Pancreas (tissue), 10 donors: Measurements from ENCODE around the gene REV1. TPM values are rescaled to one million over a fixed set of nuclear protein-coding genes. Genes with fewer than 3 reads are reported as not detected.
"Not testable (repeated sequence)": the region's sequence is repeated elsewhere in the genome, so short reads cannot be mapped to it uniquely, and the experiment has no call there.

Experiments
- ATAC-seq, 4 donors: fragments of 200-7000 bp; cut with Tn5 transposase; one replicate each; pipeline versions ENCODE4 v1.8.0 to v1.9.1; 2020; ENCODE audit warnings: mild to moderate bottlenecking in 4 of 4, moderate library complexity in 4 of 4
- DNase-seq, 6 donors: peaks; one replicate each; pipeline ENCODE4 v3.0.0-alpha.2; 2020
- FAIRE-seq: peaks from 2 replicates; lab custom pipeline; 2012; peaks lifted over from hg19 to GRCh38; lab: Jason Lieb, UNC
- H3K27ac ChIP-seq, 4 donors: fragments of 200-600 bp; sonication (generic); 1 replicate in 3 of 4; 2 replicates in 1 of 4; pipeline versions ENCODE4 v1.5.0 to v1.8.0; 2020
- H3K27me3 ChIP-seq, 4 donors: fragments of 200-600 bp; one replicate each; pipeline ENCODE4 v1.8.0; 2021
- H3K36me3 ChIP-seq, 3 donors: fragments of 200-600 bp; sonication (generic) in 1 of 3; one replicate each; pipeline versions ENCODE4 v1.5.0 to v1.8.0; 2020 to 2021
- H3K4me1 ChIP-seq, 3 donors: fragments of 200-600 bp; one replicate each; pipeline ENCODE4 v1.8.0; 2021
- H3K4me3 ChIP-seq, 4 donors: fragments of 200-600 bp; sonication (generic) in 2 of 4; one replicate each; pipeline versions ENCODE4 v1.5.0 to v1.8.0; 2020 to 2021
- H3K9me3 ChIP-seq, 4 donors: fragments of 200-600 bp; one replicate each; pipeline ENCODE4 v1.8.0; 2021
- WGBS, 2 donors: extraction: QIAGEN DNeasy Blood & Tissue Kit; methylation state at CpG; one replicate each; pipeline ENCODE4 v1.1.7; 2013; 5-methylcytosine and 5-hydroxymethylcytosine counted together
- intact Hi-C, 3 donors: fragments of 100-400 bp; cut with DNase I; formaldehyde crosslinking; loops; one replicate each; pipeline versions ENCODE4 v1.11.1 to v1.14.2; 2022
- polyA plus RNA-seq, 2 donors: library from polyadenylated mRNA; stranded (reverse); fragments of 200-250 nt; gene quantifications; one replicate each; pipeline ENCODE4 v1.2.3, GENCODE V29; 2013
- total RNA-seq, 6 donors: library from RNA; stranded (reverse); fragmentation: NEBNext Ultra II Directional in 4 of 6; extraction: Animal tissue kit (Norgen Biotek cat#: 25700) in 4 of 6; gene quantifications; one replicate each; pipeline versions ENCODE4 v1.2.1 to v1.2.4, GENCODE V29; 2021 to 2023
- TF ChIP-seq, protein P1 (sequence below), 4 donors: fragments of 200-600 bp; sonication (generic) in 3 of 4; IDR thresholded peaks; one replicate each; pipeline versions ENCODE4 v1.5.0 to v1.8.0; 2021; ENCODE audit warnings: antibody characterized with exemption in 4 of 4
- donor health status: healthy with polysubstance abuse.
- donor health status: DM: no; HTN: no; CAD: no; lungs with moderate emphysema.
- donor health status: DM: no; HTN: no; CAD: no.
- donor health status: control.
- donor health status: control.
- donor health status: Bipolar disorder and iron deficiency.
- donor health status: DM: yes; HTN: yes; CAD: no.
- donor health status: DM: no; HTN: no; CAD: no.
- donor health status: DM: no; HTN: no; CAD: no.
- donor health status: DM: yes; HTN: yes; CAD: no.

Gene REV1
- total and polyA plus RNA-seq, 8 donors = 9.3 to 22.6 (median 14.1) TPM

DNA sequence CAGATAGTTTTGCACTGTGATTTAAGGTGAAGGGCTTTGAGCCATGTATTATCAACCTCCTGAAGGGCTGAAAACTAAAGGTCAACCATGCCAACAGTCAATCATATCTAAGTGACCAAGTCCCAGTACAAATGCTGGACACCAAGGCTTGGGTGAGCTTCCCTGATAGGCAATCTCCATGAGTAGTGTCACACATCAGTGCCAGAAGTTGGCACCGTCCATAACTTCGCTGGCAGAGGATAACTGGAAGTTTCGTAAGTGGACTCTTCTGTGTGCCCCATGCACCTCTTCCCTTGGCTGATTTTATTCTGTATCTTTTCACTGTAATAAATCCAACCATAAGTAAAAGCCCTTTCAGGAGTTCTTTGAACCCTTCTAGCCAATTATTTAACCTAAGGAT is 13.2 kb downstream of the REV1 start:
- H3K27ac ChIP-seq = no peak overlapping the region
- no peak for FAIRE-seq
- no peak overlapping the region for H3K4me3 ChIP-seq
- WGBS, 2 donors = 95 to 96% methylated on average over 3 of the region's 3 CpGs
- no peaks in the 10 kb centered on the region for H3K9me3 ChIP-seq
- DNase-seq = no peak
- peaks cover 3 to 20% (median 8%) of the 10 kb centered on the region in 3 donors for H3K4me1 ChIP-seq
- TF ChIP-seq, protein P1, sequence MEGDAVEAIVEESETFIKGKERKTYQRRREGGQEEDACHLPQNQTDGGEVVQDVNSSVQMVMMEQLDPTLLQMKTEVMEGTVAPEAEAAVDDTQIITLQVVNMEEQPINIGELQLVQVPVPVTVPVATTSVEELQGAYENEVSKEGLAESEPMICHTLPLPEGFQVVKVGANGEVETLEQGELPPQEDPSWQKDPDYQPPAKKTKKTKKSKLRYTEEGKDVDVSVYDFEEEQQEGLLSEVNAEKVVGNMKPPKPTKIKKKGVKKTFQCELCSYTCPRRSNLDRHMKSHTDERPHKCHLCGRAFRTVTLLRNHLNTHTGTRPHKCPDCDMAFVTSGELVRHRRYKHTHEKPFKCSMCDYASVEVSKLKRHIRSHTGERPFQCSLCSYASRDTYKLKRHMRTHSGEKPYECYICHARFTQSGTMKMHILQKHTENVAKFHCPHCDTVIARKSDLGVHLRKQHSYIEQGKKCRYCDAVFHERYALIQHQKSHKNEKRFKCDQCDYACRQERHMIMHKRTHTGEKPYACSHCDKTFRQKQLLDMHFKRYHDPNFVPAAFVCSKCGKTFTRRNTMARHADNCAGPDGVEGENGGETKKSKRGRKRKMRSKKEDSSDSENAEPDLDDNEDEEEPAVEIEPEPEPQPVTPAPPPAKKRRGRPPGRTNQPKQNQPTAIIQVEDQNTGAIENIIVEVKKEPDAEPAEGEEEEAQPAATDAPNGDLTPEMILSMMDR (IDR thresholded peaks at IDR 0.05) = no peak
- intact Hi-C loops = no loop called here
- no peaks in the 10 kb centered on the region for H3K27me3 ChIP-seq
- H3K36me3 ChIP-seq = no peaks in the 10 kb centered on the region
- no peak for ATAC-seq

DNA sequence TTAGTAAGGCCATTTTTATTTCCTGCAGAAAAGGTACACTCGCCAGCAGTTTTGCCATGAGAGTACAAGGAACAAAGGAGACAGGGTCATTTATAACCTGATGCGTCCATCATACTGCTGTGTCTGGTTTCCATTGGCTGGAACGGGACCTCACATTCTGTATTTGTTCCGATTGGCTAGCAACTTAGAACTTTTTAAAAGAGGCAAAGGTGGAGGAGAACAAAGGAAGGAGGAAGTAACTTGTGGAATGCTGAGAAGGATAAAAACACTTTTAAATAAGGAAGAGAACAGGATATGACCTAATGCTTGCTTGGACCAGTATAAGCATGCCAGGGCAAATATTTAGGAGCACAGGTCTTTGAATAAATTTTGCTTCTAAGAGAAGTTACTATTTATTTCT is 14.7 kb downstream of the REV1 start:
- WGBS, 2 donors = 81 to 84% methylated on average over 4 of the region's 4 CpGs

DNA sequence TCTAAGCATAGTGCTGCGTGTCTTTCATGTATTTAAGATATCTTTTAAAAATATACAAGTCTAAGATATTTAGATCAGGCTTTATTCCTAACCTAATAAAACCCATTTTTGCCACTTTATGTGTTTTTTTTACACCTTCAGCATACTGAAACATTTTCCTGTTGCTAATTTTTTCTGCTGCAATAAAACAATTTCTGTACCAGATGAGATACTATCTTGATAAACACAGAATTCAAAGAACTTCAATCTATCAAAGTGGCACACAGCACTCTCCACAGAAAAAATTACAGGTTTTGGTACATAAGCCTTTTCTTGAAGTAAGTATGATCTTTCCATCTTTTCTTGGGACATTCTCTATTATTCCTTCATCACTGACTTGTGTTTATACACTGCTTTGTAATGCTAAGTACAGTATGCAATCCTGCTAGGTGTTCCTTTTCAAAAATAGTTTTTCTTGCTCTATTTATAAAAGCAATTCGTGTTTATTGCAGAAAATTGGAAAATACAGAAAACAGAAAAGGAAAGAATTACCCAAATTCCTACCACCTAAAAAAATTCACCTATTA is 16.2 kb downstream of the REV1 start:
- Histone ChIP-seq H3K4me1 (peaks cover 8 to 23% (median 15%) of the 10 kb centered on the region in 3 donors), H3K36me3 (no peaks in the 10 kb centered on the region), H3K9me3 (no peaks in the 10 kb centered on the region), H3K4me3 (no peak overlapping the region), H3K27ac (no peak overlapping the region), H3K27me3 (no peaks in the 10 kb centered on the region)
- intact Hi-C loops = no loop called here
- ATAC-seq (no peak), DNase-seq (no peak), FAIRE-seq (no peak)
- 72 to 79% methylated on average over 2 of the region's 2 CpGs for WGBS, 2 donors
- TF ChIP-seq, protein P1 (IDR thresholded peaks at IDR 0.05) = no peak

More for the DNA sequence above, 14.7 kb downstream of the REV1 start:
- H3K36me3 ChIP-seq, H3K9me3 ChIP-seq, H3K4me3 ChIP-seq, intact Hi-C loops, DNase-seq, H3K27me3 ChIP-seq, FAIRE-seq: not testable (repeated sequence)
- peak in 1 of 4 donors; percentile 29 for ATAC-seq
- peak overlapping the region in 1 of 4 donors; percentile 18 for H3K27ac ChIP-seq
- peaks cover 8 to 20% (median 11%) of the 10 kb centered on the region in 3 donors for H3K4me1 ChIP-seq

DNA sequence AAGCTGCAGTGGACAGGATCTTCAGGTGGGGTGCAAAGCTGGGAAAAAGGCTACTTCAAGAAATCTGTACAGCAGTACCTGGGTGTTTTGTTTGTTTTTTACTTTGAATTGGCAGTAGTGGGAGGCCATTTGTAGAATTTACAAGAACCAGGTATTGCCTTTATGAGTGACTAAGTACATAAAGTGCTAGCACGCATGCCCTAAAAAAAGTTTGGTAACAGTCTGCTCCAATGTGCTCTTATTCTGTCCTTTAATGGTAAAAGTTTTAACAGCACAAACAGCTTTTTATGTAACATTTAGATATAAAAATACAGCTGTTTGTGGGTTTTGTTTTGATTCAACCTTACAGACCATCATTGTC is 17.2 kb downstream of the REV1 start:
- Histone ChIP-seq H3K27me3 (no peaks in the 10 kb centered on the region), H3K9me3 (no peaks in the 10 kb centered on the region), H3K27ac (no peak overlapping the region), H3K4me3 (no peak overlapping the region), H3K4me1 (peaks cover 8 to 24% (median 20%) of the 10 kb centered on the region in 3 donors), H3K36me3 (no peaks in the 10 kb centered on the region)
- TF ChIP-seq, protein P1 (IDR thresholded peaks at IDR 0.05) = no peak
- intact Hi-C loops = no loop called here
- ATAC-seq (peak in 1 of 4 donors; percentile 32), FAIRE-seq (no peak), DNase-seq (no peak)
- 74 to 83% methylated on average over 1 of the region's 1 CpG for WGBS, 2 donors

DNA sequence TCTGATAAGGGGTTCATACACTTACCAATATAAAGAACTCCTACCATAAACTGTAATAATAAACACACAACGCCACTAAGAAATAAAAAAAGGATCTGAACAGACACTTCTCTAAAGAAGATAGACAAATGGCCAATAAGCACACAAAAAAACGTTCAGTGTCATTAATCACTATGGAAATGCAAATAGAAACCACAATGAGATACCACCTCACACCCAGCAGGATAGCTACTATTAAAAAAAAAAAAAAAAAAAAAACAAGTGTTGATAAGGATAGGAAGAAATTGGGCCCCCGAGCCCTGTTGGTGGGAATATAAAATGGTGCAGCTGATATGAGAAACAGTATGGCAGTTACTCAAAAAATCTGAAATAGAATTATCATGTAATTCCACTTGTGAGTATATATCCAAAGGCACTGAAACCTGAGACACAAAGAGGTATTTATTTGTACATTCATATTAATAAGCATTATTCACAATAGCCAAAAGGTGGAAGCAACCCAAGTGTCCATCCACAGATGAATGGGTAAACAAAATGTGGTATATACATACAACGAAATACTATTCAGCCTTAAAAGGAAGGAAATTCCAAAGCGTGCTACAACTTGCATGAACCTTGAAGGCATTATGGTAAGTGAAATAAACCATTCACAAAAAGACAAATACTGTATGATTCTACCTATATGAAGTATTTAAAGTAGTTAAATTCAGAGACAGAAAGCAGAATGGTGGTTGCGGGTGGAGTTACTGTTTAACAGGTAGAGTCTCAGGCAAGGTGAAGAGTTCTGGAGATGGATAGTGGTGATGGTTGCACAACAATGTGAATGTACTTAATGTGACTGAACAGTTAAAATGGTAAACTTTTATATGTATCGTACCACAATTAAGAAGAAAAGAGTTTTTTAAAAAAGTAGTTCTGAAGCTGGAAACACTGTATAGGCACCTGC is 17.9 kb downstream of the REV1 start:
- DNase-seq (no peak), ATAC-seq (no peak), FAIRE-seq (no peak)
- H3K9me3 ChIP-seq = no peaks in the 10 kb centered on the region
- H3K36me3 ChIP-seq = no peaks in the 10 kb centered on the region
- peaks cover 8 to 24% (median 20%) of the 10 kb centered on the region in 3 donors for H3K4me1 ChIP-seq
- no peak overlapping the region for H3K27ac ChIP-seq
- no peaks in the 10 kb centered on the region for H3K27me3 ChIP-seq
- intact Hi-C loops = no loop called here
- TF ChIP-seq, protein P1 (IDR thresholded peaks at IDR 0.05) = no peak
- 77% methylated on average over 7 of the region's 7 CpGs for WGBS, 2 donors
- H3K4me3 ChIP-seq = no peak overlapping the region
